SU-DHL-6 (cell line): ENCODE measurements around the gene TM7SF3.

Experiments
- H2AFZ ChIP-seq: fragments of 200-600 bp; sonication (generic); 2 replicates; pipeline ENCODE4 v1.6.1; 2014; ENCODE audit warnings: low read depth, mild to moderate bottlenecking, moderate library complexity, mixed read lengths, antibody characterized with exemption, low read length; ENCODE audit not compliant: severe bottlenecking
- H3F3A ChIP-seq: fragments of 200-600 bp; shearing (Covaris generic); 2 replicates; pipeline ENCODE4 v1.6.0; 2016; ENCODE audit warnings: antibody characterized with exemption, mild to moderate bottlenecking; ENCODE audit not compliant: insufficient read depth
- H3K27ac ChIP-seq: fragments of 200-600 bp; sonication (generic); 2 replicates; pipeline ENCODE4 v1.5.1; 2016; ENCODE audit warnings: low read depth, mild to moderate bottlenecking, low read length, moderate library complexity, mixed read lengths
- H3K27me3 ChIP-seq: fragments of 200-600 bp; sonication (generic), shearing (Covaris generic); 2 replicates; pipeline ENCODE4 v1.6.0; 2014; ENCODE audit warnings: mild to moderate bottlenecking, low read length
- H3K36me3 ChIP-seq: fragments of 200-600 bp; sonication (generic); 2 replicates; pipeline ENCODE4 v1.6.1; 2014; ENCODE audit warnings: mild to moderate bottlenecking, low read length, mixed read lengths
- H3K4me2 ChIP-seq: fragments of 300-600, 200-600 bp; shearing (Covaris generic), sonication (generic); 2 replicates; pipeline ENCODE4 v1.6.0; 2014; ENCODE audit warnings: low read length, low read depth, mild to moderate bottlenecking; ENCODE audit not compliant: poor library complexity, severe bottlenecking
- H3K4me3 ChIP-seq: fragments of 200-600 bp; sonication (generic); 2 replicates; pipeline ENCODE4 v1.5.1; 2014; ENCODE audit warnings: antibody characterized with exemption, low read length, mild to moderate bottlenecking, mixed read lengths; ENCODE audit not compliant: insufficient read depth, poor library complexity, severe bottlenecking
- H3K79me2 ChIP-seq: fragments of 200-600 bp; sonication (generic); 2 replicates; pipeline ENCODE4 v1.6.1; 2014; ENCODE audit warnings: mild to moderate bottlenecking, low read length, moderate library complexity; ENCODE audit not compliant: insufficient read depth
- H3K9ac ChIP-seq: fragments of 200-600 bp; sonication (generic); 2 replicates; pipeline ENCODE4 v1.7.0; 2014; ENCODE audit warnings: mild to moderate bottlenecking, low read length
- H3K9me2 ChIP-seq: fragments of 200-600 bp; sonication (generic); replicated peaks from 2 replicates; pipeline ENCODE4 v1.6.1; 2014; ENCODE audit warnings: low read length; ENCODE audit not compliant: insufficient read depth
- H3K9me3 ChIP-seq: fragments of 200-600 bp; sonication (generic); 2 replicates; pipeline ENCODE4 v1.6.1; 2014; ENCODE audit warnings: low read length, mixed read lengths; ENCODE audit not compliant: insufficient read depth
- H4K20me1 ChIP-seq: fragments of 200-600 bp; sonication (generic); 2 replicates; pipeline ENCODE4 v1.6.1; 2014; ENCODE audit warnings: low read depth, mild to moderate bottlenecking, antibody characterized with exemption, low read length, moderate library complexity, mixed read lengths
- EZH2phosphoT487 ChIP-seq: fragments of 200-600 bp; sonication (generic), shearing (Covaris generic); conservative IDR thresholded peaks from 2 replicates; pipeline ENCODE4 v1.6.1; 2018; ENCODE audit warnings: mild to moderate bottlenecking, antibody characterized with exemption, low read length, moderate library complexity, mixed read lengths
- TF ChIP-seq, protein P1 (sequence below): fragments of 200-600 bp; sonication (generic); IDR thresholded peaks from one replicate; pipeline ENCODE4 v1.5.1; 2017; ENCODE audit warnings: antibody characterized with exemption, mild to moderate bottlenecking, low read length, moderate library complexity; ENCODE audit not compliant: insufficient read depth, poor library complexity, severe bottlenecking

TM7SF3 gene, protein sequence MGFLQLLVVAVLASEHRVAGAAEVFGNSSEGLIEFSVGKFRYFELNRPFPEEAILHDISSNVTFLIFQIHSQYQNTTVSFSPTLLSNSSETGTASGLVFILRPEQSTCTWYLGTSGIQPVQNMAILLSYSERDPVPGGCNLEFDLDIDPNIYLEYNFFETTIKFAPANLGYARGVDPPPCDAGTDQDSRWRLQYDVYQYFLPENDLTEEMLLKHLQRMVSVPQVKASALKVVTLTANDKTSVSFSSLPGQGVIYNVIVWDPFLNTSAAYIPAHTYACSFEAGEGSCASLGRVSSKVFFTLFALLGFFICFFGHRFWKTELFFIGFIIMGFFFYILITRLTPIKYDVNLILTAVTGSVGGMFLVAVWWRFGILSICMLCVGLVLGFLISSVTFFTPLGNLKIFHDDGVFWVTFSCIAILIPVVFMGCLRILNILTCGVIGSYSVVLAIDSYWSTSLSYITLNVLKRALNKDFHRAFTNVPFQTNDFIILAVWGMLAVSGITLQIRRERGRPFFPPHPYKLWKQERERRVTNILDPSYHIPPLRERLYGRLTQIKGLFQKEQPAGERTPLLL

DNA sequence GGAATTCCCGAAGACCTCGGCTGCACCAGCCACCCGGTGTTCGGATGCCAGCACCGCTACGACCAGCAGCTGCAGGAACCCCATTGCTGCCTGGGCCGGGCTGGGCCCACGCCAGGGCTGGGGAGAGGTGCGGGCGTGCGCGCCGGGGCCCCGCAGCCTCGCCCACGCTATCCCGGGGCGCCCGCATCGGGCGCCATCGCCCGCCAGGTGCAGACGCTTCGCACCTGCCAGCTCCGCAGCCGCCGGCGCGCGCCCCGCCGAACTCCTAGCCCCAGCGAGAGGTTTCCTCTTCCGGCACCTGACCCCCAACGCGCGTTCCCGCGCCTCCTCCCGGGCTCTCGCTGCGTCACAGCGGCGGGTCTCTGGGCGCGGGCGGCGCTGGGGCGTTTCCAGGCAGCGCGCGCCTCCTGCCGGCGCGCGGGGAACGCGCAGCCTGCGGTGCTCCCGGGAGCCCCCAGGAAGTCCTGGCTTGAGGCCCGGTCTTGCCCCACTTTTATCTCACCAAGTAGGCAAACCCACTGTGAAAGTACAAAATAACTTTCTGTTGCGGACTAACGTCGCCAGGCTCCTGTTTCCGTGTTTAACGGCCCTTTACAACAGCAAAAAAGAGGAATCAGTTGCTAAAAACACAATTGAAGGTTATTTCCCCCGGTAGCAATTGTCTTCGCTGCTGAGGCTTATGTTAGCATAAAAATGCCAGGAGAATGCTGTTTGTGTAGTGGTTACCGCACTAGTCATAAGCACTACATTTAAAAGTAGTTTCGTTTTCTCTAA lies at the start of gene TM7SF3:
TSS of gene TM7SF3 (minus strand) at position 300 of the 774 bp plus-strand sequence. CDS start at position 84, 216 bp downstream.
- H2AFZ ChIP-seq = peak within 1 kb of the TSS; percentile 98
- H3K4me2 ChIP-seq = peak within 1 kb of the TSS; percentile 75
- peaks cover 12% of the 10 kb centered on the region; the same call in 1 of the 2 replicates for H3K79me2 ChIP-seq
- peak within 1 kb of the TSS; percentile 62 for H3K27ac ChIP-seq
- peak within 1 kb of the TSS; percentile 76 for H3K4me3 ChIP-seq
- H3K9ac ChIP-seq = peak within 1 kb of the TSS; percentile 76
- H4K20me1 ChIP-seq = no peaks in the 10 kb centered on the region
- H3F3A ChIP-seq = peaks cover 6% of the 10 kb centered on the region; the same call in 1 of the 2 replicates
- no peak for TF ChIP-seq EZH2phosphoT487
- TF ChIP-seq, protein P1, sequence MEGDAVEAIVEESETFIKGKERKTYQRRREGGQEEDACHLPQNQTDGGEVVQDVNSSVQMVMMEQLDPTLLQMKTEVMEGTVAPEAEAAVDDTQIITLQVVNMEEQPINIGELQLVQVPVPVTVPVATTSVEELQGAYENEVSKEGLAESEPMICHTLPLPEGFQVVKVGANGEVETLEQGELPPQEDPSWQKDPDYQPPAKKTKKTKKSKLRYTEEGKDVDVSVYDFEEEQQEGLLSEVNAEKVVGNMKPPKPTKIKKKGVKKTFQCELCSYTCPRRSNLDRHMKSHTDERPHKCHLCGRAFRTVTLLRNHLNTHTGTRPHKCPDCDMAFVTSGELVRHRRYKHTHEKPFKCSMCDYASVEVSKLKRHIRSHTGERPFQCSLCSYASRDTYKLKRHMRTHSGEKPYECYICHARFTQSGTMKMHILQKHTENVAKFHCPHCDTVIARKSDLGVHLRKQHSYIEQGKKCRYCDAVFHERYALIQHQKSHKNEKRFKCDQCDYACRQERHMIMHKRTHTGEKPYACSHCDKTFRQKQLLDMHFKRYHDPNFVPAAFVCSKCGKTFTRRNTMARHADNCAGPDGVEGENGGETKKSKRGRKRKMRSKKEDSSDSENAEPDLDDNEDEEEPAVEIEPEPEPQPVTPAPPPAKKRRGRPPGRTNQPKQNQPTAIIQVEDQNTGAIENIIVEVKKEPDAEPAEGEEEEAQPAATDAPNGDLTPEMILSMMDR = peak; percentile 96
- no peaks in the 10 kb centered on the region for H3K9me3 ChIP-seq
- no peaks in the 10 kb centered on the region for H3K36me3 ChIP-seq
- H3K27me3 ChIP-seq = no peaks in the 10 kb centered on the region
- no peaks in the 10 kb centered on the region for H3K9me2 ChIP-seq

GRCh38 chr12:27063250-27063851 lies 49.2 kb upstream of the TM7SF3 start:
- Histone ChIP-seq H3K4me2 (no peak overlapping the region), H3K27me3 (no peaks in the 10 kb centered on the region), H3K9me3 (peaks cover 12% of the 10 kb centered on the region; the same call in 1 of the 2 replicates), H3K9ac (no peak overlapping the region), H2AFZ (no peak overlapping the region), H3K9me2 (no peaks in the 10 kb centered on the region), H3K79me2 (no peaks in the 10 kb centered on the region), H3F3A (no peaks in the 10 kb centered on the region), H3K4me3 (no peak overlapping the region), H4K20me1 (no peaks in the 10 kb centered on the region), H3K27ac (no peak overlapping the region), H3K36me3 (no peaks in the 10 kb centered on the region)
- TF ChIP-seq, protein P1 = no peak
- TF ChIP-seq EZH2phosphoT487 = no peak

DNA sequence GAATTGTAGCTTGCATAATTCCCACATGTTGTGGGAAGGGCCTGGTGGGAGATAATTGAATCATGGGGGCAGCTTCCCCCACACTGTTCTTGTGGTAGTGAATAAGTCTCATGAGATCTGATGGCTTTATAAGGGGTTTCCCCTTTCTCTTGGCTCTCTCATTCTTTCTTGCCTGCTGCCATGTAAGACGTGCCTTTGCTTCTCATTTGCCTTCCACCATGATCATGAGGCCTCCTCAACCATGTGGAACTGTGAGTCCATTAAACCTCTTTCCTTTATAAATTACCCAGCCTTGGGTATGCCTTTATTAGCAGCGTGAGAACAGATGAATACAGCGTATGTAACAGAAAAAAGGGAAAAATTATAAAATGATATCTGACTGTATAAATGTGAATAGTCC lies 47.1 kb upstream of the TM7SF3 start:
- H3K36me3 ChIP-seq = no peaks in the 10 kb centered on the region
- H3K27me3 ChIP-seq = no peaks in the 10 kb centered on the region
- TF ChIP-seq, protein P1 = no peak
- TF ChIP-seq EZH2phosphoT487 = no peak
- no peak overlapping the region for H3K4me2 ChIP-seq
- no peak overlapping the region for H3K27ac ChIP-seq
- H3K9me3 ChIP-seq = peaks cover 12% of the 10 kb centered on the region; the same call in 1 of the 2 replicates
- no peaks in the 10 kb centered on the region for H3K79me2 ChIP-seq
- no peaks in the 10 kb centered on the region for H3F3A ChIP-seq
- H4K20me1 ChIP-seq = no peaks in the 10 kb centered on the region
- no peak overlapping the region for H2AFZ ChIP-seq
- no peak overlapping the region for H3K4me3 ChIP-seq
- H3K9ac ChIP-seq = no peak overlapping the region
- H3K9me2 ChIP-seq = no peaks in the 10 kb centered on the region
